Stomach (tissue), 9 donors: ENCODE data around the gene TYW1. TPM values are rescaled to one million over a fixed set of nuclear protein-coding genes. Genes with fewer than 3 reads are reported as not detected.
A peak's percentile ranks its signal among the peaks of the same experiment; 100 is the strongest.
"Not testable (repeated sequence)": the region's sequence is repeated elsewhere in the genome, so short reads cannot be mapped to it uniquely, and the experiment has no call there.

Experiments used
- DNase-seq, 2 donors: peaks; one replicate each; pipeline versions ENCODE4 v3.0.0 to v3.0.0-alpha.2; 2013 to 2019
- H3K27ac ChIP-seq, 5 donors: fragments of 200-600 bp in 4 of 5; sonication (generic) in 4 of 5; one replicate each; pipeline ENCODE4 v1.5.1; 2013 to 2019; ENCODE audit warnings: mild to moderate bottlenecking in 1 of 5, moderate library complexity in 1 of 5
- H3K27me3 ChIP-seq, 3 donors: fragments of 200-600 bp; sonication (generic); one replicate each; pipeline ENCODE4 v1.5.1; 2017 to 2019; ENCODE audit warnings: mixed run types in 1 of 3
- H3K36me3 ChIP-seq, 4 donors: fragments of 200-600 bp; sonication (generic); 1 replicate in 3 of 4; 2 replicates in 1 of 4; pipeline ENCODE4 v1.5.1; 2016 to 2019
- H3K4me1 ChIP-seq, 4 donors: fragments of 200-600 bp; sonication (generic); one replicate each; pipeline ENCODE4 v1.5.1; 2016 to 2019
- H3K4me3 ChIP-seq, 4 donors: fragments of 200-600 bp; sonication (generic) in 3 of 4; one replicate each; pipeline ENCODE4 v1.5.1; 2016 to 2019; ENCODE audit warnings: mild to moderate bottlenecking in 1 of 4
- H3K9me3 ChIP-seq, 4 donors: fragments of 200-600 bp; sonication (generic); one replicate each; pipeline ENCODE4 v1.5.1; 2016 to 2019
- EP300 ChIP-seq: sonication (generic); formaldehyde crosslinking; IDR thresholded peaks from one replicate; pipeline ENCODE4 v1.6.1; 2017; ENCODE audit warnings: antibody characterized with exemption
- POLR2A ChIP-seq, 4 donors: fragments of 450-650 bp; IDR thresholded peaks; one replicate each; pipeline ENCODE4 v1.6.1; 2016; ENCODE audit warnings: antibody characterized with exemption in 4 of 4, control low read depth in 2 of 4, mild to moderate bottlenecking in 1 of 4, moderate library complexity in 1 of 4
- POLR2AphosphoS5 ChIP-seq, 3 donors: sonication (generic); formaldehyde crosslinking; IDR thresholded peaks; one replicate each; pipeline ENCODE4 v1.6.1; 2016; ENCODE audit warnings: antibody characterized with exemption in 3 of 3
- WGBS, 5 donors: extraction: QIAGEN DNeasy Blood & Tissue Kit in 3 of 5; methylation state at CpG; one replicate each; pipeline versions ENCODE4 v1.1.5 to v1.1.7; 2013 to 2018; 5-methylcytosine and 5-hydroxymethylcytosine counted together
- intact Hi-C: fragments of 100-400 bp; cut with DNase I; formaldehyde crosslinking; loops from one replicate; pipeline ENCODE4 v1.15.1; 2023; ENCODE audit warnings: low total_unique reads
- polyA plus RNA-seq, 3 donors: library from polyadenylated mRNA; stranded (reverse); fragments of 200-250 nt; gene quantifications; one replicate each; pipeline ENCODE4 v1.2.3, GENCODE V29; 2013
- total RNA-seq, 5 donors: library from RNA; depleted of rRNA; stranded (reverse); fragments of >200 nt; gene quantifications; one replicate each; pipeline versions ENCODE4 v1.1.0 to v1.2.3, GENCODE V29; 2014 to 2016
- TF ChIP-seq, protein P1 (sequence below), 7 experiments: fragments of 450-650 bp in 4 of 7; fragments of 200-600 bp in 3 of 7; sonication (generic) in 3 of 7; IDR thresholded peaks; one replicate each; pipeline ENCODE4 v1.5.1; 2016 to 2019; ENCODE audit warnings: antibody characterized with exemption in 7 of 7, control low read depth in 2 of 7, mild to moderate bottlenecking in 1 of 7
- donor health status: healthy with polysubstance abuse.
- donor health status: Bipolar disorder and iron deficiency.
- donor health status: healthy.

TYW1 gene
- total and polyA plus RNA-seq, 8 donors, result 5.2 to 74.7 (median 11.0) TPM

DNA sequence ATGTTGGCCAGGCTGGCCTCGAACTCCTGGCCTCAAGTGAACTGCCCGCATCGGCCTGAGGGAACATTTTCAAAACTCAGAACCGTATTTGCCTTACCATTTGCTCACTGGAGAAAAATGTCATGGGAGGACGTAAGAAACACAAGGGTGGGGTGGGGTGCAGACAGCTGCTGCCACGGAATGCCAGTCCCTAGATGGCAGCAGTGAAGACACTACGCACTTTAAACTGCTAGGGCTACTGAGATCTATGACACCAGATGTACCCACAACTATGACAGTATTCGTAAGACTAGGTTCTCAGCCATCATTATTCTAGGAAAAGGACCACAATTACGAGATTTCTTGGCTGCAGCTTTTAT is 2.0 kb upstream of the TYW1 start:
- H3K36me3 ChIP-seq, result peaks cover 35 to 51% (median 48%) of the 10 kb centered on the region in 4 donors
- H3K9me3 ChIP-seq, H3K27me3 ChIP-seq, intact Hi-C loops: not testable (repeated sequence)
- peak overlapping the region; percentile 67 to 88 (median 77) for H3K4me3 ChIP-seq
- WGBS, 5 donors, result 0 to 2% (median 1%) methylated on average over 9 of the region's 9 CpGs
- H3K4me1 ChIP-seq, result peaks cover 8 to 45% (median 26%) of the 10 kb centered on the region in 4 donors
- DNase-seq, result peak; percentile 58 to 83
- peak overlapping the region; percentile 98 to 100 (median 99) for H3K27ac ChIP-seq
- peak in 2 of 4 donors; percentile 28 to 40 for TF ChIP-seq POLR2A (IDR thresholded peaks at IDR 0.05)
- peak; percentile 38 for TF ChIP-seq EP300
- TF ChIP-seq POLR2AphosphoS5 (IDR thresholded peaks at IDR 0.05), result peak; percentile 88 to 93 (median 91)
- TF ChIP-seq, protein P1, sequence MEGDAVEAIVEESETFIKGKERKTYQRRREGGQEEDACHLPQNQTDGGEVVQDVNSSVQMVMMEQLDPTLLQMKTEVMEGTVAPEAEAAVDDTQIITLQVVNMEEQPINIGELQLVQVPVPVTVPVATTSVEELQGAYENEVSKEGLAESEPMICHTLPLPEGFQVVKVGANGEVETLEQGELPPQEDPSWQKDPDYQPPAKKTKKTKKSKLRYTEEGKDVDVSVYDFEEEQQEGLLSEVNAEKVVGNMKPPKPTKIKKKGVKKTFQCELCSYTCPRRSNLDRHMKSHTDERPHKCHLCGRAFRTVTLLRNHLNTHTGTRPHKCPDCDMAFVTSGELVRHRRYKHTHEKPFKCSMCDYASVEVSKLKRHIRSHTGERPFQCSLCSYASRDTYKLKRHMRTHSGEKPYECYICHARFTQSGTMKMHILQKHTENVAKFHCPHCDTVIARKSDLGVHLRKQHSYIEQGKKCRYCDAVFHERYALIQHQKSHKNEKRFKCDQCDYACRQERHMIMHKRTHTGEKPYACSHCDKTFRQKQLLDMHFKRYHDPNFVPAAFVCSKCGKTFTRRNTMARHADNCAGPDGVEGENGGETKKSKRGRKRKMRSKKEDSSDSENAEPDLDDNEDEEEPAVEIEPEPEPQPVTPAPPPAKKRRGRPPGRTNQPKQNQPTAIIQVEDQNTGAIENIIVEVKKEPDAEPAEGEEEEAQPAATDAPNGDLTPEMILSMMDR (IDR thresholded peaks at IDR 0.05), result peak in 3 of 7 experiments; percentile 9 to 21 (median 16)

DNA sequence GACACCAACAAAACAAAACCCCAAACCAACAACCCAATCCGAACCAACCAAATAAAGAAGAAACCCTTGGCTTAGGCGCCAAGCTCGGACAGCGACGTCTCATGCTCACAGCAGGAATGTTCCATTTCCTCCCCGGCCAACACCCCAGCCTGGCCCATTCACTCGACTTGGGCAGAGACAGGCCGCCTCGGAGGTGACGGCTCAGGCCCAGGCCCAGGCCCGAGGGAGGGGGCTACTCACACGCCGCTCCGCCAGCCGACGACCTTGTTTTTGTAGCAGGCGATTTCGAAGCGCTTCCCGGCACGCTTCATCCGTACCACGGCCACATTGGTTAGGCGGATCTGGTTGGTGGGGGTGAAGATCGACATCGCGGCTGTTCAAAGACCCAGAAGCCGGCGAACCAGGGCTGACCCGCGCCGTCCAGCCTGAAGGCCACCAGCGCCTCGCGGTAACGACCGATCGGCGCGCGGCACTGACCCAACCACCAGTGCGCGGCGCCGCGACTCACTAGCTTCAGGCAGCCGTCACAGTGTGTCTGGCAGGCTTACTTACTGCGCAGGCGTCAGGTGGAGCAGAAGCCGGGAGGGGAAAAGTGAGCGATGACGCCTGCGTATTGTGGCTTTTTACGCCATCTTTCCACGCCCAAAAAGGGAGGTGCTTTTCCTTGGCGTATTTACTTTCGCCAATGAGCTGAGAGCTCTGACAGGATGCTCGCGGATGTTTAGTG is 1.4 kb upstream of the TYW1 start, which contains the start of gene SBDS:
Gene SBDS (minus strand): TSS at position 537 of the 727 bp plus-strand sequence. CDS start 169 bp downstream, at position 368.
- 0 to 1% (median 1%) methylated on average over 23 to 59 of the region's 59 CpGs for WGBS, 5 donors

DNA sequence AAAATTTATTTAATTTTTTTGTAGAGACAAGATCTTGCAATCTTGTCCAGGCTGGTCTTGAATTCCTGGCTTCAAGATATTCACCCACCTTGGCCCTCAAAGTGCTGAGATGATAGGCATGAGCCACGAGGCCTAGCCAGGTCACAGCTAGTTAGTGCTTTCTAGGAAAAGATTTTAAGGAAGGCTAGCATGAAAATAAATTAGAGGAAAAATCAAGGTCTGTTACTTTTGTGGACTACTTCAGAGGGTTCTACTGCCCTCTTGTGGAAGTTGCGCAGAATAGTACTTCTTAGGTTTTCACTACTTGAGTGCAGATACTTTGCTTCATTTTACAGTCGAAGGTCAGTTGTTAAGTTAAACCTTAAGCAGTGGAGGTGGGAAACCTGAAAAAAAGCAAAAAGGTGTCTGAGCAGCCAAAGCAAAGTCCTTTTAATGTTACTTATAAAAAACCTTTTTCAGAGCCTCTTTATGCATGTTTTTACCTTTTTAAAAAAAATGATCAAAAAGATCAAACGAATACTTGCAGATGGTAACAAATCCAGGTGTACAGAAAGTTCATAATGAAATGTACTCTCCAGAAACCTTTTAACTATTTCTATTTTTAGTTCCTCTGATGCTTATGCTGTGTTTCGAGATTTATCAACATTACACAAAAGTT is 4.1 kb downstream of the TYW1 start:
- DNase-seq, result peak in 1 of 2 donors; percentile 52
- H3K4me3 ChIP-seq, H3K27ac ChIP-seq, H3K9me3 ChIP-seq, H3K27me3 ChIP-seq, intact Hi-C loops: not testable (repeated sequence)
- TF ChIP-seq, protein P1 (IDR thresholded peaks at IDR 0.05), result peak in 2 of 7 experiments; percentile 21 to 53
- WGBS, 5 donors, result 34 to 58% (median 41%) methylated on average over 3 to 4 of the region's 5 CpGs
- peaks cover 0 to 42% (median 38%) of the 10 kb centered on the region in 4 donors for H3K36me3 ChIP-seq
- peaks cover 8 to 16% (median 12%) of the 10 kb centered on the region in 4 donors for H3K4me1 ChIP-seq

More for the DNA sequence above, 1.4 kb upstream of the TYW1 start, which contains the start of gene SBDS:
- H3K27me3 ChIP-seq, H3K9me3 ChIP-seq, intact Hi-C loops: not testable (repeated sequence)
- peaks cover 31 to 51% (median 49%) of the 10 kb centered on the region in 4 donors for H3K36me3 ChIP-seq
- H3K4me1 ChIP-seq, result peaks cover 8 to 45% (median 26%) of the 10 kb centered on the region in 4 donors
- peak; percentile 95 to 99 for DNase-seq
- H3K4me3 ChIP-seq, result peak within 1 kb of the TSS; percentile 67 to 88 (median 77)
- peak within 1 kb of the TSS; percentile 98 to 100 (median 99) for H3K27ac ChIP-seq
- TF ChIP-seq POLR2A (IDR thresholded peaks at IDR 0.05) (peak in 2 of 4 donors; percentile 94 to 97), POLR2AphosphoS5 (IDR thresholded peaks at IDR 0.05) (peak; percentile 97 to 99 (median 98))

DNA sequence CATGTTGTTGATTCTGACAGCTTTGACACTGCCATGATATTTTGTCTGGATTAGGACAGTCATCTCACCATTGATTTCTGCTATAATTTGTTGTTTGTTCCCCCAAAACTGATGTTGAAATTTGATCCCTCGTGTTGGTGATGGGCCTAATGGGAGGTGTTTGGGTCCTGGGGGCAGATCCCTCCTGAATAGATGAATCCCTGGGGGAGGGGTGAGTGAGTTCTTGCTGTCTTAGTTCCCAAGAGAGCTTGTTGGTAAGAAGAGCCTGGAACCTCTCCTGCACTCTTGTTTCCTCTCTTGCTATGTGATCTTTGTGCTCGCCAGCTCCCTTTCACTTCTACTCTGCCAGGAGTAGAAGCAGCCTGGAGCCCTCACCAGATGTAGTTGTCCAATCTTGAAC is 7.5 kb downstream of the TYW1 start:
- H3K27me3 ChIP-seq, H3K9me3 ChIP-seq, DNase-seq, intact Hi-C loops, H3K27ac ChIP-seq, H3K4me3 ChIP-seq, H3K4me1 ChIP-seq: not testable (repeated sequence)
- 67 to 90% (median 87%) methylated on average over 1 to 2 of the region's 2 CpGs for WGBS, 5 donors
- peaks cover 5 to 71% (median 68%) of the 10 kb centered on the region in 4 donors for H3K36me3 ChIP-seq

DNA sequence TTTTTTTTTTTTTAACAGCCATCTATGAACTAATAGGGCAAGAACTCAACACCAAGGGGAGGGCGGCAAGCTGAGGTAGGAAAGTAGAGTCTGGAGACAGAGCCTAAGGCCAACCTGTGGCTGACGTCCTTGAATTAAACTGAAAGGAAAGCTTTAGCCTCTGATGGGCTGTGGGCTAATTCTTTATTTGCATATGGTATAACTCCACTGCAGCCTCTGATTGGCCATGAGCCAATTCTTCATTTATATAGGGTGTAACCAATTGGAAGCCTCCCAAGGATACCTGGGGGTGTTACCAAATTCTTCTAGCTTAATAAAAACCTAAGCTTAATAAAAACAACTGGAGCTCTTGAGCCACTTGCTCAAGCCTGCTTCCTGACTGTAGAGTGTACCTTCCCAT is 10.3 kb downstream of the TYW1 start:
- intact Hi-C loops, result no loop called here
- no peak for DNase-seq
- no peaks in the 10 kb centered on the region for H3K27me3 ChIP-seq
- TF ChIP-seq POLR2AphosphoS5 (IDR thresholded peaks at IDR 0.05), result no peak
- no peak for TF ChIP-seq EP300
- TF ChIP-seq, protein P1 (IDR thresholded peaks at IDR 0.05), result no peak
- no peak for TF ChIP-seq POLR2A (IDR thresholded peaks at IDR 0.05)
- peaks cover 18 to 83% (median 78%) of the 10 kb centered on the region in 4 donors for H3K36me3 ChIP-seq
- H3K4me3 ChIP-seq, result no peak overlapping the region
- no peaks in the 10 kb centered on the region for H3K4me1 ChIP-seq
- no peak overlapping the region for H3K27ac ChIP-seq
- H3K9me3 ChIP-seq, result no peaks in the 10 kb centered on the region
- 47 to 79% (median 69%) methylated on average over 2 of the region's 2 CpGs for WGBS, 5 donors
